ENCODE data around the gene TRIM27. TPM values are rescaled to one million over a fixed set of nuclear protein-coding genes. Genes with fewer than 3 reads are reported as not detected.

Gene TRIM27
- total RNA-seq, 1 donor from 2014 or later = 82.8 TPM

GRCh38 chr6:28920281-28920680, 3.5 kb downstream of the TRIM27 start:
- TF ChIP-seq, protein P1, sequence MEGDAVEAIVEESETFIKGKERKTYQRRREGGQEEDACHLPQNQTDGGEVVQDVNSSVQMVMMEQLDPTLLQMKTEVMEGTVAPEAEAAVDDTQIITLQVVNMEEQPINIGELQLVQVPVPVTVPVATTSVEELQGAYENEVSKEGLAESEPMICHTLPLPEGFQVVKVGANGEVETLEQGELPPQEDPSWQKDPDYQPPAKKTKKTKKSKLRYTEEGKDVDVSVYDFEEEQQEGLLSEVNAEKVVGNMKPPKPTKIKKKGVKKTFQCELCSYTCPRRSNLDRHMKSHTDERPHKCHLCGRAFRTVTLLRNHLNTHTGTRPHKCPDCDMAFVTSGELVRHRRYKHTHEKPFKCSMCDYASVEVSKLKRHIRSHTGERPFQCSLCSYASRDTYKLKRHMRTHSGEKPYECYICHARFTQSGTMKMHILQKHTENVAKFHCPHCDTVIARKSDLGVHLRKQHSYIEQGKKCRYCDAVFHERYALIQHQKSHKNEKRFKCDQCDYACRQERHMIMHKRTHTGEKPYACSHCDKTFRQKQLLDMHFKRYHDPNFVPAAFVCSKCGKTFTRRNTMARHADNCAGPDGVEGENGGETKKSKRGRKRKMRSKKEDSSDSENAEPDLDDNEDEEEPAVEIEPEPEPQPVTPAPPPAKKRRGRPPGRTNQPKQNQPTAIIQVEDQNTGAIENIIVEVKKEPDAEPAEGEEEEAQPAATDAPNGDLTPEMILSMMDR (IDR thresholded peaks at IDR 0.05; ENCODE audit: unreplicated experiment) = no peak
- no peak for DNase-seq (ENCODE audit: low spot score)
- H3K4me3 Mint-ChIP-seq (ENCODE audit: unreplicated experiment) = peak overlapping the region; percentile 70
- H3K27ac Mint-ChIP-seq (ENCODE audit: unreplicated experiment) = no peak overlapping the region
- H3K36me3 Mint-ChIP-seq (ENCODE audit: low read depth, unreplicated experiment) = peaks cover 44% of the 10 kb centered on the region
- peaks cover 41% of the 10 kb centered on the region for H3K4me1 Mint-ChIP-seq (ENCODE audit: unreplicated experiment)
- H3K27me3 Mint-ChIP-seq (ENCODE audit: unreplicated experiment) = peaks cover 9% of the 10 kb centered on the region
- no peaks in the 10 kb centered on the region for H3K9me3 Mint-ChIP-seq (ENCODE audit: unreplicated experiment)

GRCh38 chr6:28914941-28915340, 8.8 kb downstream of the TRIM27 start:
- Mint-ChIP-seq H3K9me3 (ENCODE audit: unreplicated experiment) (no peaks in the 10 kb centered on the region), H3K27me3 (ENCODE audit: unreplicated experiment) (no peaks in the 10 kb centered on the region), H3K4me3 (ENCODE audit: unreplicated experiment) (no peak overlapping the region), H3K4me1 (ENCODE audit: unreplicated experiment) (peaks cover 8% of the 10 kb centered on the region), H3K36me3 (ENCODE audit: low read depth, unreplicated experiment) (peaks cover 31% of the 10 kb centered on the region), H3K27ac (ENCODE audit: unreplicated experiment) (no peak overlapping the region)
- no peak for DNase-seq (ENCODE audit: low spot score)
- TF ChIP-seq, protein P1 (IDR thresholded peaks at IDR 0.05; ENCODE audit: unreplicated experiment) = no peak

GRCh38 chr6:28910901-28911690, 12.7 kb downstream of the TRIM27 start:
- Mint-ChIP-seq H3K27me3 (ENCODE audit: unreplicated experiment) (no peaks in the 10 kb centered on the region), H3K9me3 (ENCODE audit: unreplicated experiment) (no peaks in the 10 kb centered on the region), H3K4me1 (ENCODE audit: unreplicated experiment) (no peaks in the 10 kb centered on the region), H3K4me3 (ENCODE audit: unreplicated experiment) (peak overlapping the region; percentile 34), H3K36me3 (ENCODE audit: low read depth, unreplicated experiment) (peaks cover 33% of the 10 kb centered on the region), H3K27ac (ENCODE audit: unreplicated experiment) (peak overlapping the region; percentile 0)
- TF ChIP-seq, protein P1 (IDR thresholded peaks at IDR 0.05; ENCODE audit: unreplicated experiment) = no peak
- no peak for DNase-seq (ENCODE audit: low spot score)

DNA sequence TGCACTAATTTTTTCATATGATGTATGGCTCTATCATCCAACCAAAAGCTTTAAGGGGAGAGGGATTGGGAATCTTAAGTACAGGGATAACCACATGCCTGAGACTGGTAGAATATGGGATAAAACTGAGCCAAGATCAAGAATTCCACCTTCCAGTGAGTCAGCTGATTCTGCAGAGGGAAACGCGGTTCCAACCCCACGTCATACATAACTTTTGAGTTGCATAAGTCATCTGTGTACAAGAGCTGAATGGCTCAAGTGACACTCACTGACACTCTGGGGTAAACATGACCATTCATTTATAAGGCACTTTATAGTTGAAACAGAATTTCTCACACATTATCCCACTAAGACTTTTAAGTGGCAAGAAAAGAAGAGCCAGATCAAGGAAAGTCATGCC, 16.4 kb downstream of the TRIM27 start:
- H3K4me1 Mint-ChIP-seq (ENCODE audit: unreplicated experiment) = no peaks in the 10 kb centered on the region
- H3K27me3 Mint-ChIP-seq (ENCODE audit: unreplicated experiment) = no peaks in the 10 kb centered on the region
- no peaks in the 10 kb centered on the region for H3K9me3 Mint-ChIP-seq (ENCODE audit: unreplicated experiment)
- TF ChIP-seq, protein P1 (IDR thresholded peaks at IDR 0.05; ENCODE audit: unreplicated experiment) = no peak
- peaks cover 55% of the 10 kb centered on the region for H3K36me3 Mint-ChIP-seq (ENCODE audit: low read depth, unreplicated experiment)
- H3K4me3 Mint-ChIP-seq (ENCODE audit: unreplicated experiment) = no peak overlapping the region
- H3K27ac Mint-ChIP-seq (ENCODE audit: unreplicated experiment) = no peak overlapping the region
- no peak for DNase-seq (ENCODE audit: low spot score)

DNA sequence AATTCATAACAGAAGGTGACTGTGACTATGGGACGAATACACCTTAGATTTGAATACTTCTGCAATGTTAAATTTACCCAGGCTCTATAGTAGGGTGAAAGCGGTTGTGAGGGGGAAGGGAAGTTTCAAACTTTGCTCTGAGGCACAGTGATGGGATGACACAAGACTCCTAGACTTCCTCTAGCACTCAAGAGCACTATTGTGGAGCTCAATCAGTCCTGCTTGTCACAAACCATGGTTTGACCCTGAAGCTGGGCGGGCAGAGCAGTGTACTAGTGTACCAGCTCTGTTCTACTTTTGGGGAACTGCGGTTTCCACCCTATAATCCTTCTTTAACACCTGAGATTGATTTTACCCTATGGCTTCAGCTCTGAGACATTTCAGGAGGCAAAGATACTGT, 17.1 kb downstream of the TRIM27 start:
- no peaks in the 10 kb centered on the region for H3K4me1 Mint-ChIP-seq (ENCODE audit: unreplicated experiment)
- no peaks in the 10 kb centered on the region for H3K9me3 Mint-ChIP-seq (ENCODE audit: unreplicated experiment)
- DNase-seq (ENCODE audit: low spot score) = no peak
- H3K36me3 Mint-ChIP-seq (ENCODE audit: low read depth, unreplicated experiment) = peaks cover 55% of the 10 kb centered on the region
- peak overlapping the region; percentile 24 for H3K27ac Mint-ChIP-seq (ENCODE audit: unreplicated experiment)
- peak overlapping the region; percentile 3 for H3K4me3 Mint-ChIP-seq (ENCODE audit: unreplicated experiment)
- TF ChIP-seq, protein P1 (IDR thresholded peaks at IDR 0.05; ENCODE audit: unreplicated experiment) = no peak
- no peaks in the 10 kb centered on the region for H3K27me3 Mint-ChIP-seq (ENCODE audit: unreplicated experiment)
